B cell (primary cell): ENCODE data around the gene ADCY1. TPM values are rescaled to one million over a fixed set of nuclear protein-coding genes. Genes with fewer than 3 reads are reported as not detected.

Source experiments
- ATAC-seq: fragments of 200-7000 bp; cut with Tn5 transposase; one replicate; pipeline ENCODE4 v1.10.0; 2021; ENCODE audit warnings: low read depth, mild to moderate bottlenecking, moderate number of reproducible peaks, moderate library complexity
- CTCF ChIA-PET: fragments of 350-600 bp; sonication (Branson Sonifier 250); formaldehyde crosslinking; loops from one replicate; lab custom pipeline; 2021; ENCODE audit warnings: antibody characterized with exemption, inconsistent platforms; lab: Charles Lee
- POLR2A ChIA-PET: fragments of 350-600 bp; sonication (Branson Sonifier 250); formaldehyde crosslinking; loops from one replicate; lab custom pipeline; 2021; ENCODE audit warnings: antibody characterized with exemption; lab: Charles Lee
- DNase-seq: peaks from one replicate; pipeline ENCODE4 v3.0.0; 2013
- H2AFZ ChIP-seq: 2 replicates; pipeline ENCODE4 v1.6.1; 2012; ENCODE audit warnings: mild to moderate bottlenecking, low read depth, low read length; ENCODE audit not compliant: insufficient read depth, poor library complexity, severe bottlenecking
- H3K27ac ChIP-seq, 2 donors: 1 replicate in 1 of 2; 2 replicates in 1 of 2; pipeline ENCODE4 v1.5.1; 2012 to 2013; ENCODE audit warnings: low read length in 2 of 2, mild to moderate bottlenecking in 2 of 2, moderate library complexity in 1 of 2
- H3K27me3 ChIP-seq, 4 experiments: fragments of 200-600 bp in 1 of 4; sonication (generic) in 1 of 4; replicated peaks in 1 of 4; 1 replicate in 2 of 4; 2 replicates in 2 of 4; pipeline versions ENCODE4 v1.6.1 to v1.7.0; 2013 to 2016; ENCODE audit warnings: low read length in 3 of 4, mild to moderate bottlenecking in 2 of 4, mixed read lengths in 1 of 4, moderate library complexity in 1 of 4; ENCODE audit not compliant: insufficient read depth in 4 of 4, control insufficient read depth in 3 of 4; ENCODE audit errors: control extremely low read depth in 1 of 4
- H3K36me3 ChIP-seq, 2 experiments: replicated peaks in 1 of 2; 1 replicate in 1 of 2; 2 replicates in 1 of 2; pipeline versions ENCODE4 v1.6.1 to v1.7.1; 2013; ENCODE audit warnings: low read length in 1 of 2; ENCODE audit not compliant: insufficient read depth in 2 of 2, control insufficient read depth in 1 of 2; ENCODE audit errors: control extremely low read depth in 1 of 2, extremely low read depth in 1 of 2
- H3K4me1 ChIP-seq, 2 donors: fragments of 200-600 bp in 1 of 2; sonication (generic) in 1 of 2; 1 replicate in 1 of 2; 2 replicates in 1 of 2; pipeline versions ENCODE4 v1.5.1 to v1.6.1; 2013 to 2017; ENCODE audit warnings: low read length in 2 of 2; ENCODE audit not compliant: control insufficient read depth in 2 of 2, insufficient read depth in 2 of 2
- H3K4me2 ChIP-seq: replicated peaks from 2 replicates; pipeline ENCODE3; 2012; ENCODE audit warnings: mild to moderate bottlenecking, low read depth, low read length; ENCODE audit not compliant: poor library complexity, severe bottlenecking
- H3K4me3 ChIP-seq, 5 experiments: fragments of 200-600 bp in 1 of 5; sonication (generic) in 1 of 5; 1 replicate in 3 of 5; 2 replicates in 2 of 5; pipeline versions ENCODE4 v1.5.1 to v1.7.0; 2011 to 2016; ENCODE audit warnings: low read length in 4 of 5, mild to moderate bottlenecking in 4 of 5, low read depth in 2 of 5, control low read depth in 1 of 5, moderate library complexity in 1 of 5; ENCODE audit not compliant: insufficient read depth in 1 of 5; ENCODE audit errors: control extremely low read depth in 1 of 5, extremely low read depth in 1 of 5
- H3K79me2 ChIP-seq: fragments of 200-600 bp; sonication (generic); one replicate; pipeline ENCODE4 v1.6.0; 2016; ENCODE audit warnings: low read length; ENCODE audit not compliant: control insufficient read depth, insufficient read depth
- H3K9ac ChIP-seq: fragments of 200-600 bp; sonication (generic); 2 replicates; pipeline ENCODE4 v1.6.1; 2017; ENCODE audit warnings: mild to moderate bottlenecking, low read length, moderate library complexity
- H3K9me3 ChIP-seq, 3 donors: one replicate each; pipeline versions ENCODE4 v1.6.1 to v1.7.1; 2013; ENCODE audit warnings: low read length in 2 of 3; ENCODE audit not compliant: control insufficient read depth in 2 of 3, insufficient read depth in 1 of 3; ENCODE audit errors: control extremely low read depth in 1 of 3
- H4K20me1 ChIP-seq: 2 replicates; pipeline ENCODE4 v1.6.0; 2012; ENCODE audit warnings: mild to moderate bottlenecking, low read length; ENCODE audit not compliant: insufficient read depth, control insufficient read depth, poor library complexity, severe bottlenecking
- H3K27ac Mint-ChIP-seq: one replicate; pipeline ENCODE4 v1.8.0; 2021; ENCODE audit warnings: mixed read lengths
- H3K27me3 Mint-ChIP-seq: one replicate; pipeline ENCODE4 v1.8.0; 2021; ENCODE audit warnings: mixed read lengths
- H3K4me1 Mint-ChIP-seq: one replicate; pipeline ENCODE4 v1.8.0; 2021; ENCODE audit warnings: mixed read lengths
- H3K4me3 Mint-ChIP-seq: one replicate; pipeline ENCODE4 v1.8.0; 2021; ENCODE audit warnings: mixed read lengths
- H3K9me3 Mint-ChIP-seq: one replicate; pipeline ENCODE4 v1.8.0; 2022; ENCODE audit warnings: mixed read lengths; ENCODE audit not compliant: insufficient read depth
- CTCF ChIP-seq: fragments of 200-600 bp; IDR thresholded peaks from one replicate; pipeline ENCODE4 v1.8.0; 2022; ENCODE audit warnings: antibody characterized with exemption, mild to moderate bottlenecking
- EZH2 ChIP-seq: IDR thresholded peaks from 2 replicates; pipeline ENCODE4 v1.6.1; 2012; ENCODE audit warnings: borderline replicate concordance, low read depth, mild to moderate bottlenecking, moderate library complexity, low read length; ENCODE audit not compliant: insufficient read depth, poor library complexity, severe bottlenecking
- WGBS: methylation state at CpG from one replicate; pipeline ENCODE4 v1.1.5; 2013; ENCODE audit warnings: missing lambda C conversion rate; ENCODE audit not compliant: insufficient coverage; 5-methylcytosine and 5-hydroxymethylcytosine counted together
- intact Hi-C: fragments of 100-400 bp; cut with micrococcal nuclease; formaldehyde crosslinking; loops from one replicate; pipeline ENCODE4 v1.10.0; 2022
- polyA plus RNA-seq: library from polyadenylated mRNA; depleted of rRNA; stranded (reverse); fragments of >200 nt; gene quantifications from 2 replicates; pipeline ENCODE4 v1.2.3, GENCODE V29; 2012
- total RNA-seq, 2 donors: library from RNA; stranded (reverse); fragments of 120-200 nt in 1 of 2; gene quantifications; 1 replicate in 1 of 2; 2 replicates in 1 of 2; pipeline versions ENCODE4 v1.2.3 to v1.2.4, GENCODE V29; 2013 to 2022

Gene ADCY1
- total and polyA plus RNA-seq, 2 donors (not counting 1 experiment from before 2014, with no cell fraction given), result 0.05 to 0.12 TPM

- ChIA-PET POLR2A (no interaction called here), CTCF (no interaction called here)
- no peaks in the 10 kb centered on the region for H4K20me1 ChIP-seq
- no peaks in the 10 kb centered on the region for H3K27me3 ChIP-seq
- H3K79me2 ChIP-seq, result no peaks in the 10 kb centered on the region
- intact Hi-C loops, result no loop called here
- Mint-ChIP-seq H3K4me1 (no peaks in the 10 kb centered on the region), H3K27ac (no peak overlapping the region), H3K9me3 (no peaks in the 10 kb centered on the region), H3K27me3 (peaks cover 6% of the 10 kb centered on the region), H3K4me3 (no peak overlapping the region)
- TF ChIP-seq CTCF (no peak), EZH2 (no peak)
- no peak overlapping the region for H3K4me2 ChIP-seq
- H3K4me1 ChIP-seq, result no peaks in the 10 kb centered on the region
- ATAC-seq (no peak), DNase-seq (no peak)
- H3K4me3 ChIP-seq, result no peak overlapping the region
- no peaks in the 10 kb centered on the region for H3K9me3 ChIP-seq
- WGBS, result 96% methylated on average over 3 of the region's 3 CpGs
- no peaks in the 10 kb centered on the region for H3K36me3 ChIP-seq
- no peak overlapping the region for H2AFZ ChIP-seq
- H3K27ac ChIP-seq, result no peak overlapping the region
- H3K9ac ChIP-seq, result no peak overlapping the region
Observed at GRCh38 chr7:45687185-45687560, 113.0 kb downstream of the ADCY1 start.

GRCh38 chr7:45687721-45688120 is 113.6 kb downstream of the ADCY1 start:
- H3K27ac Mint-ChIP-seq, result no peak overlapping the region
- TF ChIP-seq EZH2 (no peak), CTCF (no peak)

More at GRCh38 chr7:45687721-45688120, 113.6 kb downstream of the ADCY1 start:
- Mint-ChIP-seq H3K4me1 (no peaks in the 10 kb centered on the region), H3K9me3 (no peaks in the 10 kb centered on the region), H3K4me3 (no peak overlapping the region), H3K27me3 (peaks cover 6% of the 10 kb centered on the region)
- ATAC-seq, result no peak
- Histone ChIP-seq H2AFZ (no peak overlapping the region), H3K4me2 (no peak overlapping the region), H3K36me3 (no peaks in the 10 kb centered on the region), H3K9ac (no peak overlapping the region), H3K4me1 (no peaks in the 10 kb centered on the region), H3K4me3 (no peak overlapping the region), H3K79me2 (no peaks in the 10 kb centered on the region), H3K27ac (no peak overlapping the region), H3K9me3 (no peaks in the 10 kb centered on the region), H4K20me1 (no peaks in the 10 kb centered on the region), H3K27me3 (no peaks in the 10 kb centered on the region)
- intact Hi-C loops, result no loop called here
- 80% methylated on average over 3 of the region's 3 CpGs for WGBS
- ChIA-PET CTCF (no interaction called here), POLR2A (no interaction called here)
- no peak for DNase-seq
